ENCODE results near the gene MICALL2.
A peak's percentile ranks its signal among the peaks of the same experiment; 100 is the strongest.

The MICALL2 gene

DNA sequence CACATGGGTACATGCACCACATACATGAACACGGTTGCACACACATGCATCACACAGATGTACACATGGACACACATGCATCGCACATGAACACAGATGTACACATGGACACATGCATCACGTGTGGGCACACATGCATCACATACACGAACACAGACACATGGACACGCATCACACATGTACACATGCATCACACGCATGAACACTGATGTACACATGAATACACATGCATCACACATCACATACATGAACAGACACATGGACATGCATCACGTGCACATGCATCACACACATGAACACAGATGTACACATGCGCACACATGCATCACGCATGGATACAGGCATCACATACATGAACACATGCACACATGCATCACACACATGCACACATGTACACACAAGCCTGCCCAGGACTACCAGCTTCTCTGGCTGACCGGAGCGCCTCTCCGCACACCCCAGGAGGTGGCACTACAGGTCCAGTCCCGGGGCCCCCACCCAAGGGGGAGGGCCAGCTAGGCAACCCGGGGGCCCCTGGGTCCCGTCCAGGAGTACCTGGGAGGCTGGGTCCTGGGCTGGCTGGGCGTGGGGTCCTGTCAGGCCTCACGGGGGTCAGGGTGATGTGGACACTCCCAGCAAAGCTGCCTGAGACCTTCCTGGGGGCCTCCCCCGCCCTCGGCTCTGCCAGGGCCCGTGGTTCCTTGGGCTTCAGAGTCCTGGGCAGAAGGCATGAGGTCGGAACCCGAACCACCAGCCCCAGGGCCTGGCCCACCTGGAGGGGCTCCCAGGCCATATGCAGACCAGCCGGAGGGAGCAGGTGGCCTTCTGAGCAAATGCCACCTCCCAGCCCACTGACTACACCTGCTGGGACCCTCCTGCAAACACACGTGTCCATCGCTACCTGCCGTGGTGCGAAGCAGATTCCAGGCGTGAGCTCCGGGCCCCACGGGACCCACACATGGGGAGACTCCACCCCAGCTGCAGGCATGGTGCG is 19.6 kb downstream of the MICALL2 start:
- in situ Hi-C loops (cut with HindIII; ENCODE audit: low pct_ligation_motif_present, low sequenced_read_pairs), result no loop called here
- Histone ChIP-seq H3K27me3 (replicated peaks) (no peaks in the 10 kb centered on the region), H3K4me3 (ENCODE audit: low read depth, low read length) (no peak overlapping the region), H3K27ac (no peak overlapping the region), H3K36me3 (replicated peaks) (peaks cover 50% of the 10 kb centered on the region)
- DNase-seq, result no peak
- TF ChIP-seq, protein P1, sequence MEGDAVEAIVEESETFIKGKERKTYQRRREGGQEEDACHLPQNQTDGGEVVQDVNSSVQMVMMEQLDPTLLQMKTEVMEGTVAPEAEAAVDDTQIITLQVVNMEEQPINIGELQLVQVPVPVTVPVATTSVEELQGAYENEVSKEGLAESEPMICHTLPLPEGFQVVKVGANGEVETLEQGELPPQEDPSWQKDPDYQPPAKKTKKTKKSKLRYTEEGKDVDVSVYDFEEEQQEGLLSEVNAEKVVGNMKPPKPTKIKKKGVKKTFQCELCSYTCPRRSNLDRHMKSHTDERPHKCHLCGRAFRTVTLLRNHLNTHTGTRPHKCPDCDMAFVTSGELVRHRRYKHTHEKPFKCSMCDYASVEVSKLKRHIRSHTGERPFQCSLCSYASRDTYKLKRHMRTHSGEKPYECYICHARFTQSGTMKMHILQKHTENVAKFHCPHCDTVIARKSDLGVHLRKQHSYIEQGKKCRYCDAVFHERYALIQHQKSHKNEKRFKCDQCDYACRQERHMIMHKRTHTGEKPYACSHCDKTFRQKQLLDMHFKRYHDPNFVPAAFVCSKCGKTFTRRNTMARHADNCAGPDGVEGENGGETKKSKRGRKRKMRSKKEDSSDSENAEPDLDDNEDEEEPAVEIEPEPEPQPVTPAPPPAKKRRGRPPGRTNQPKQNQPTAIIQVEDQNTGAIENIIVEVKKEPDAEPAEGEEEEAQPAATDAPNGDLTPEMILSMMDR (IDR thresholded peaks at IDR 0.05; ENCODE audit: low read depth, low read length, missing control alignments), result peak; percentile 14

DNA sequence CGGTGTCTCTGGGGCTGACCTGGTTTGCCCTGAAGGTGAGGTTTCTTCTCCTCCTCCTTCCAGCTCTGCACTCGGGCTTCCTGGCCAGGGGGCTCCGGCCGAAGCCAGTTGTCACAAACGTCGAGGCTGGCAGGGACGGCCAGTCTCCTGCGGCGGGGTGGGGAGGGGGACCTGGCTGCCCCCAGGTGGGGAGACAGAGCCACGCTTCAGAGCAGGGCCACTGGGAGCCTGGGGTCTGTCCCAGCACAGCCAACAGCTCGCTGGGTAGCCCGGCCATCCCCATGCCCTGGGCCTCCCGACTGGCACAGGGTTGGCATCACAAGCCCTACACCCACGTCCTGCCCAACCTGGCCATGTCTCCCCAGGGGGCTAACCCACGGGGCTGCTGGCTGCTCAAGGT is 20.4 kb downstream of the MICALL2 start:
- TF ChIP-seq, protein P1 (IDR thresholded peaks at IDR 0.05; ENCODE audit: low read depth, low read length, missing control alignments), result no peak
- Histone ChIP-seq H3K27ac (no peak overlapping the region), H3K36me3 (replicated peaks) (peaks cover 48% of the 10 kb centered on the region), H3K4me3 (ENCODE audit: low read depth, low read length) (no peak overlapping the region), H3K27me3 (replicated peaks) (no peaks in the 10 kb centered on the region)
- DNase-seq, result no peak
- in situ Hi-C loops (cut with HindIII; ENCODE audit: low pct_ligation_motif_present, low sequenced_read_pairs), result no loop called here

DNA sequence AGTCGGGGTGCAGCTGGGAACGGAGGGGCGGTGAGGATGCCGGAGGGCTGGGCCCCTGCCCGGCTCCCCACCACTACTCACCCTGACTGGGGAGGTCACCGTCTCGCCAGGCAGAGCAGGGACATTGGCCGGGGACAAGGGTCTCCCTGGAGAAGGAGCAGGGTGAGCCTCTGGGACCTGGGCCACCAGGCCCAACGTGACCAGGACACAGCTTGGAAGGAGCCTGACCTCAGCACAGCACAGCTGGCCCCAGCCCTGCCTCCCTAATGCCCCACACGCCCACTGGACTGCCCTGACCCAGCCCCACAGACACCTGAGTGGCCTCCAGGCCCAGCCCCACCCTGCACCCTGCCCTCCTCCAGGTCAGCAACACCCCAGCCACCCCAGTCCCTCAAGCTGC is 21.1 kb downstream of the MICALL2 start:
- no peak for DNase-seq
- Histone ChIP-seq H3K36me3 (replicated peaks) (peaks cover 44% of the 10 kb centered on the region), H3K27me3 (replicated peaks) (no peaks in the 10 kb centered on the region), H3K27ac (no peak overlapping the region), H3K4me3 (ENCODE audit: low read depth, low read length) (no peak overlapping the region)
- in situ Hi-C loops (cut with HindIII; ENCODE audit: low pct_ligation_motif_present, low sequenced_read_pairs), result no loop called here
- TF ChIP-seq, protein P1 (IDR thresholded peaks at IDR 0.05; ENCODE audit: low read depth, low read length, missing control alignments), result no peak

DNA sequence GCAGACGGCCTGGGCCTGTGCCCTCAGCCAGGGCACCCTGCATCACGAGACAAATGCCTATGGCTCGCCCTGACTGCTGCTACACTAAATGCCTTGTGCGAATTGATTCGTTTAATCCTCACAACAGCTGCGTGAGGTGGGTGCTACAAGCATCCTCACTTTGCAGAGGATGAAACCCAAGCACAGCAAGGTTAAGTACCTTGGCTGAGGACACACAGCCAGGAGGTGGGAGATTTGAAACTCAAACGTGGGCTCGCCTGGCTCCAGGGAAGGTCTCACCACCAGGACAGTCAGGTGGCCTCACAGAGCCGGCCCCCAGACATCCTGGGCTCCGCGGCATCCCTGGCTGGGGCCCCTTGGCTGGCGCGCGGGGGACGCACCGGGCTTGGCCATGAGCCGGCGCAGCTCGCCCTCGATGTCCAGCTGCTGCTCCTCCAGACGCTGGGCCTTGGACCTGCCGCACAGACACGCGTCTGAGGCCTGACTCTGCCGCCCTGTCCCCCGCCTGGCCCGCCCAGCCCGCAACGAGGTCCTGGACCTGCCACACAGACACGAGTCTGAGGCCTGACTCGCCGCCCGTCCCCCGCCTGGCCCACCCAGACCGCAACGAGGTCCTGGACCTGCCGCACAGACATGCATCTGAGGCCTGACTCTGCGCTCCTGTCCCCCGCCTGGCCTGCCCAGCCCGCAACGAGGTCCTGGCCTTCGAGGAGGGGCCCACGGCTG is 22.0 kb downstream of the MICALL2 start:
- Histone ChIP-seq H3K4me3 (ENCODE audit: low read depth, low read length) (no peak overlapping the region), H3K36me3 (replicated peaks) (peaks cover 43% of the 10 kb centered on the region), H3K27me3 (replicated peaks) (no peaks in the 10 kb centered on the region), H3K27ac (no peak overlapping the region)
- TF ChIP-seq, protein P1 (IDR thresholded peaks at IDR 0.05; ENCODE audit: low read depth, low read length, missing control alignments), result no peak
- in situ Hi-C loops (cut with HindIII; ENCODE audit: low pct_ligation_motif_present, low sequenced_read_pairs), result no loop called here
- DNase-seq, result no peak

DNA sequence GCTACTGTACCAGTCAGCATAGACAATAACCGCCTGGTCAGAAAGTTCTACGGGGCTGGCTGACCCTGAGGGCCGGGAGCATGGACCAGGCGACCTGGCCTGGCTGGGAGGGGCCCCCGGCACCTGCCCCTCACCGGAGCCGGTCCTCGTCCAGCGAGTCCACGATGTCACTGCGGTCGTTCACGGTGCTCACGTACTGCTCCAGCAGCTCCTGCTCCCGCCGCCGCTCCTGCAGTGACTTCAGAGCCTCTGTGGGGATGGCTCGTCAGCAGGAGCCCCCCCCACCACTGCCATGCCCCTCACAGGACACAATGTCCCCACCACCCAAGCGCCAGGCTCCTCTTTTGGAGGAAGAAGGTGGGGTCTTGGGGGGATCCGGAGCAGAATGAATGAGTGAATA is 22.7 kb downstream of the MICALL2 start:
- H3K4me3 ChIP-seq (ENCODE audit: low read depth, low read length), result no peak overlapping the region
- no peaks in the 10 kb centered on the region for H3K27me3 ChIP-seq (replicated peaks)
- H3K36me3 ChIP-seq (replicated peaks), result peaks cover 39% of the 10 kb centered on the region
- TF ChIP-seq, protein P1 (IDR thresholded peaks at IDR 0.05; ENCODE audit: low read depth, low read length, missing control alignments), result no peak
- no peak overlapping the region for H3K27ac ChIP-seq
- in situ Hi-C loops (cut with HindIII; ENCODE audit: low pct_ligation_motif_present, low sequenced_read_pairs), result no loop called here
- DNase-seq, result no peak

All from brain microvascular endothelial cell (primary cell).